ENCODE results near the gene KLK14.

The KLK14 gene

DNA sequence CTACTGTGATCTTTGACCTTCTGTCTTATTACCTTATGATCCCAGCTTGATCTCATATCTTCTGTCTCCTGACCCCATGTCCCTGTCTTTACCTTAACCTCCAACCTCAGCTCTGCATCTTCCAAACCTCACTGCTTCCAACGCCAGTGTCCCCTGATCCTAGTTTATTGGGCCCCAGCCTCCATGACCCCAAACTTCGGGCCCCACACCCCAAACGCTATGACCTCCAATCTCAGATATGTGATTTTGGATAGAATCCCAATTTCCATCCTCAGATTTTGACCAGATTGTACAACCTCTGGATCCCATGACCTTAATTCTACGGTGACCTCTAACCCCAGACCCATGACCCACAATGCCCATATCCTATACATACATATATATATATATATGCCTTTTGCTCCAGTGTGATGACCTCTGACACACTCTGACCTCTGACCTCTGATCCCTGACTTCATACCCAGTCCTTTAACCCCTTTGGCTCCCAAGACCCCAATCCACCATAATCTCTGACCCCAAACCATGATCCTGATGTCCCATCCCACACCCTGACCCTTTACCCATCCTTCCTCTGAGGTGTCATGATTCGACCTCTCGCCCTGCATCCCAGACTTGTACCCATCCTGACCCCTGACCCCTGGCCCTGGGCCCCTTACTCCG lies 51.3 kb downstream of the KLK14 start:
- TF ChIP-seq, protein P1, sequence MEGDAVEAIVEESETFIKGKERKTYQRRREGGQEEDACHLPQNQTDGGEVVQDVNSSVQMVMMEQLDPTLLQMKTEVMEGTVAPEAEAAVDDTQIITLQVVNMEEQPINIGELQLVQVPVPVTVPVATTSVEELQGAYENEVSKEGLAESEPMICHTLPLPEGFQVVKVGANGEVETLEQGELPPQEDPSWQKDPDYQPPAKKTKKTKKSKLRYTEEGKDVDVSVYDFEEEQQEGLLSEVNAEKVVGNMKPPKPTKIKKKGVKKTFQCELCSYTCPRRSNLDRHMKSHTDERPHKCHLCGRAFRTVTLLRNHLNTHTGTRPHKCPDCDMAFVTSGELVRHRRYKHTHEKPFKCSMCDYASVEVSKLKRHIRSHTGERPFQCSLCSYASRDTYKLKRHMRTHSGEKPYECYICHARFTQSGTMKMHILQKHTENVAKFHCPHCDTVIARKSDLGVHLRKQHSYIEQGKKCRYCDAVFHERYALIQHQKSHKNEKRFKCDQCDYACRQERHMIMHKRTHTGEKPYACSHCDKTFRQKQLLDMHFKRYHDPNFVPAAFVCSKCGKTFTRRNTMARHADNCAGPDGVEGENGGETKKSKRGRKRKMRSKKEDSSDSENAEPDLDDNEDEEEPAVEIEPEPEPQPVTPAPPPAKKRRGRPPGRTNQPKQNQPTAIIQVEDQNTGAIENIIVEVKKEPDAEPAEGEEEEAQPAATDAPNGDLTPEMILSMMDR (IDR thresholded peaks at IDR 0.05; ENCODE audit: control insufficient read depth, insufficient read depth, low read depth, low read length, missing control alignments) = no peak
- no peak for DNase-seq (ENCODE audit: low read depth)
- no peak overlapping the region for H3K4me3 ChIP-seq (ENCODE audit: control insufficient read depth, low read depth, low read length)

DNA sequence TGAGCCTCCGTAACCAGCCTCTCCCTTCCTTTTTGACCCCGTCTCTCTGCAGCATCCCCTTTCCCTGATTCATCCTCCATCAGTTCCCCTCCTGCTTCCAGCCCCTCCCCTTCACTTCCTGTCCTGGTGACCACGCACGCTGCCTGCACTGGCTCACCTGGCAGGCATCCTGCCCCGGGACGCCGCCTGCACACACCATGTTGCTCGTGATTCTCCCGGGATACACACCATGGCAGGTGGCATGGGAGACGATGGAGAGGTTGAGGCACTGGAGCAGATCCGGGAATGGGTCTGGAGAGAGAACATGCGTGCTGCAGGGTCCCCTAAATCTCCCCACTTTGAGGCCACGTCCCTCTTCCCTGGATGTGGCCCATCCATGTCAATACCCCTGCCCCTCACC lies 52.1 kb downstream of the KLK14 start:
- no peak overlapping the region for H3K4me3 ChIP-seq (ENCODE audit: control insufficient read depth, low read depth, low read length)
- TF ChIP-seq, protein P1 (IDR thresholded peaks at IDR 0.05; ENCODE audit: control insufficient read depth, insufficient read depth, low read depth, low read length, missing control alignments) = no peak
- DNase-seq (ENCODE audit: low read depth) = no peak

DNA sequence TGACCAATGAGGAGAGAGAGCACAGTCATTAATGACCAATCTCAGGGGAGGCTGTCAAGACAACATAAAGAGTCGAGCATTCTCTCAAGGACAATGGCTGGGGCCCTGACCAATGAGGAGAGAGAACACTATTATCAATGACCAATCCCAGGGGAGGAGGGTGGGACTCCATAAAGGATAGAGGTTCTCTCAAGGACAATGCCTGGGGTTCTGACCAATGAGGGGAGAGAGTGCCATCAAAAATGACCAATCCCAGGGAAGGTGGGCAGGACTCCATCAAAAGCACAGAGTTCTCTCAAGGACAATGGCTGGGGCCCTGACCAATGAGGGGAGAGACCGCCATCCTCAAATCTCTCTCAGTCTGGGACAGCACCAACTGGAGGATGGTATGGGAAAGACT lies 53.0 kb downstream of the KLK14 start:
- TF ChIP-seq, protein P1 (IDR thresholded peaks at IDR 0.05; ENCODE audit: control insufficient read depth, insufficient read depth, low read depth, low read length, missing control alignments) = no peak
- no peak for DNase-seq (ENCODE audit: low read depth)
- H3K4me3 ChIP-seq (ENCODE audit: control insufficient read depth, low read depth, low read length) = no peak overlapping the region
